ENCODE measurements around the gene DDI2.

DDI2 gene

DNA sequence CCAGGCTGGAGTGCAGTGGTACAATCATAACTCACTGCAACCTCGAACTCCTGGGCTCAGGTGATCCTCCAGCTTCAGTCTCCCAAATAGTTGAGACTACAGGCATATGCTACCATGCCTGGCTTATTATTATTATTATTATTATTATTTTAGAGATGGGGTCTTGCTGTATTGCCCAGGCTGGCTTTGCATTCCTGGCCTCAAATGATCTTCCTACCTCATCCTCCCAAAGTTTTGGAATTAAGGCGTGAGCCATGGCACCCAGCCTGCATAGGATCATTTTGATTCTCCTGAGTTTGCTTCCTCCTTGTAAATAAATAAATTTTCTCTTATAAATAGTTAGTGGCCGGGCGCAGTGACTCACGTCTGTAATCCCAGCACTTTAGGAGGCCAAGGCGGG is 6.2 kb downstream of the DDI2 start:
- Histone ChIP-seq H3K36me3 (ENCODE audit: control insufficient read depth in 2 of 2, insufficient read depth in 1 of 2, low read length in 2 of 2) (peaks cover 0 to 21% of the 10 kb centered on the region in 2 experiments; a peak in 1 of 3 replicates), H3K4me3 (ENCODE audit: low read depth, low read length) (no peak overlapping the region), H3K4me1 (ENCODE audit: control insufficient read depth, insufficient read depth, low read length) (peaks cover 19% of the 10 kb centered on the region), H3K27ac (ENCODE audit: extremely low read depth, low read depth, low read length) (no peak overlapping the region), H3K9me3 (ENCODE audit: control insufficient read depth, insufficient read depth, low read depth, low read length) (no peaks in the 10 kb centered on the region)
- POLR2A ChIA-PET = interaction anchor here (0.6 to 1.6 kb wide), 4 partner anchors 14 to 153 kb away, joined by 3 to 12 read pairs (median 6); no protein-coding TSS in a partner anchor
- TF ChIP-seq ZNF350 (tag by site-specific recombination; IDR thresholded peaks at IDR 0.05) = no peak
- peak; percentile 93 for TF ChIP-seq ZNF121 (tag by site-specific recombination; IDR thresholded peaks at IDR 0.05)
- no peak for TF ChIP-seq GLIS2 (tag by site-specific recombination; IDR thresholded peaks at IDR 0.05)
- TF ChIP-seq ZNF221 (tag by site-specific recombination; IDR thresholded peaks at IDR 0.05; ENCODE audit: borderline replicate concordance) = no peak
- no peak for TF ChIP-seq ZNF423 (tag by site-specific recombination; IDR thresholded peaks at IDR 0.05)
- TF ChIP-seq ZNF24 (tag by site-specific recombination; IDR thresholded peaks at IDR 0.05) = no peak
- no peak for TF ChIP-seq ZNF76 (tag by site-specific recombination; IDR thresholded peaks at IDR 0.05; ENCODE audit: borderline replicate concordance, low read depth)
- TF ChIP-seq, protein P1, sequence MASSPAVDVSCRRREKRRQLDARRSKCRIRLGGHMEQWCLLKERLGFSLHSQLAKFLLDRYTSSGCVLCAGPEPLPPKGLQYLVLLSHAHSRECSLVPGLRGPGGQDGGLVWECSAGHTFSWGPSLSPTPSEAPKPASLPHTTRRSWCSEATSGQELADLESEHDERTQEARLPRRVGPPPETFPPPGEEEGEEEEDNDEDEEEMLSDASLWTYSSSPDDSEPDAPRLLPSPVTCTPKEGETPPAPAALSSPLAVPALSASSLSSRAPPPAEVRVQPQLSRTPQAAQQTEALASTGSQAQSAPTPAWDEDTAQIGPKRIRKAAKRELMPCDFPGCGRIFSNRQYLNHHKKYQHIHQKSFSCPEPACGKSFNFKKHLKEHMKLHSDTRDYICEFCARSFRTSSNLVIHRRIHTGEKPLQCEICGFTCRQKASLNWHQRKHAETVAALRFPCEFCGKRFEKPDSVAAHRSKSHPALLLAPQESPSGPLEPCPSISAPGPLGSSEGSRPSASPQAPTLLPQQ (tag by site-specific recombination; IDR thresholded peaks at IDR 0.05) = no peak
- no peak for TF ChIP-seq IKZF3 (tag by site-specific recombination; IDR thresholded peaks at IDR 0.05)
- TF ChIP-seq, protein P2, sequence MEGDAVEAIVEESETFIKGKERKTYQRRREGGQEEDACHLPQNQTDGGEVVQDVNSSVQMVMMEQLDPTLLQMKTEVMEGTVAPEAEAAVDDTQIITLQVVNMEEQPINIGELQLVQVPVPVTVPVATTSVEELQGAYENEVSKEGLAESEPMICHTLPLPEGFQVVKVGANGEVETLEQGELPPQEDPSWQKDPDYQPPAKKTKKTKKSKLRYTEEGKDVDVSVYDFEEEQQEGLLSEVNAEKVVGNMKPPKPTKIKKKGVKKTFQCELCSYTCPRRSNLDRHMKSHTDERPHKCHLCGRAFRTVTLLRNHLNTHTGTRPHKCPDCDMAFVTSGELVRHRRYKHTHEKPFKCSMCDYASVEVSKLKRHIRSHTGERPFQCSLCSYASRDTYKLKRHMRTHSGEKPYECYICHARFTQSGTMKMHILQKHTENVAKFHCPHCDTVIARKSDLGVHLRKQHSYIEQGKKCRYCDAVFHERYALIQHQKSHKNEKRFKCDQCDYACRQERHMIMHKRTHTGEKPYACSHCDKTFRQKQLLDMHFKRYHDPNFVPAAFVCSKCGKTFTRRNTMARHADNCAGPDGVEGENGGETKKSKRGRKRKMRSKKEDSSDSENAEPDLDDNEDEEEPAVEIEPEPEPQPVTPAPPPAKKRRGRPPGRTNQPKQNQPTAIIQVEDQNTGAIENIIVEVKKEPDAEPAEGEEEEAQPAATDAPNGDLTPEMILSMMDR (tag by site-specific recombination; IDR thresholded peaks at IDR 0.05) = no peak
- peak; percentile 79; the same call in 1 of the 2 replicates for TF ChIP-seq REPIN1 (tag by site-specific recombination; IDR thresholded peaks at IDR 0.05; ENCODE audit: low read depth)
- no peak for TF ChIP-seq TRIM28 (IDR thresholded peaks at IDR 0.05; ENCODE audit: borderline replicate concordance, low read length)
- TF ChIP-seq, protein P3, sequence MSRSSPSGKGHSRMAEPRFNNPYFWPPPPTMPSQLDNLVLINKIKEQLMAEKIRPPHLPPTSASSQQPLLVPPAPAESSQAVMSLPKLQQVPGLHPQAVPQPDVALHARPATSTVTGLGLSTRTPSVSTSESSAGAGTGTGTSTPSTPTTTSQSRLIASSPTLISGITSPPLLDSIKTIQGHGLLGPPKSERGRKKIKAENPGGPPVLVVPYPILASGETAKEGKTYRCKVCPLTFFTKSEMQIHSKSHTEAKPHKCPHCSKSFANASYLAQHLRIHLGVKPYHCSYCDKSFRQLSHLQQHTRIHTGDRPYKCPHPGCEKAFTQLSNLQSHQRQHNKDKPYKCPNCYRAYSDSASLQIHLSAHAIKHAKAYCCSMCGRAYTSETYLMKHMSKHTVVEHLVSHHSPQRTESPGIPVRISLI (tag by site-specific recombination; IDR thresholded peaks at IDR 0.05) = no peak
- TF ChIP-seq, protein P4, sequence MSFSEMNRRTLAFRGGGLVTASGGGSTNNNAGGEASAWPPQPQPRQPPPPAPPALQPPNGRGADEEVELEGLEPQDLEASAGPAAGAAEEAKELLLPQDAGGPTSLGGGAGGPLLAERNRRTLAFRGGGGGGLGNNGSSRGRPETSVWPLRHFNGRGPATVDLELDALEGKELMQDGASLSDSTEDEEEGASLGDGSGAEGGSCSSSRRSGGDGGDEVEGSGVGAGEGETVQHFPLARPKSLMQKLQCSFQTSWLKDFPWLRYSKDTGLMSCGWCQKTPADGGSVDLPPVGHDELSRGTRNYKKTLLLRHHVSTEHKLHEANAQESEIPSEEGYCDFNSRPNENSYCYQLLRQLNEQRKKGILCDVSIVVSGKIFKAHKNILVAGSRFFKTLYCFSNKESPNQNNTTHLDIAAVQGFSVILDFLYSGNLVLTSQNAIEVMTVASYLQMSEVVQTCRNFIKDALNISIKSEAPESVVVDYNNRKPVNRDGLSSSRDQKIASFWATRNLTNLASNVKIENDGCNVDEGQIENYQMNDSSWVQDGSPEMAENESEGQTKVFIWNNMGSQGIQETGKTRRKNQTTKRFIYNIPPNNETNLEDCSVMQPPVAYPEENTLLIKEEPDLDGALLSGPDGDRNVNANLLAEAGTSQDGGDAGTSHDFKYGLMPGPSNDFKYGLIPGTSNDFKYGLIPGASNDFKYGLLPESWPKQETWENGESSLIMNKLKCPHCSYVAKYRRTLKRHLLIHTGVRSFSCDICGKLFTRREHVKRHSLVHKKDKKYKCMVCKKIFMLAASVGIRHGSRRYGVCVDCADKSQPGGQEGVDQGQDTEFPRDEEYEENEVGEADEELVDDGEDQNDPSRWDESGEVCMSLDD (tag by site-specific recombination; IDR thresholded peaks at IDR 0.05) = no peak
- CTCF ChIA-PET = interaction anchor here (0.7 kb wide), 1 partner anchor 121 kb away, joined by 3 read pairs; no protein-coding TSS in a partner anchor

DNA sequence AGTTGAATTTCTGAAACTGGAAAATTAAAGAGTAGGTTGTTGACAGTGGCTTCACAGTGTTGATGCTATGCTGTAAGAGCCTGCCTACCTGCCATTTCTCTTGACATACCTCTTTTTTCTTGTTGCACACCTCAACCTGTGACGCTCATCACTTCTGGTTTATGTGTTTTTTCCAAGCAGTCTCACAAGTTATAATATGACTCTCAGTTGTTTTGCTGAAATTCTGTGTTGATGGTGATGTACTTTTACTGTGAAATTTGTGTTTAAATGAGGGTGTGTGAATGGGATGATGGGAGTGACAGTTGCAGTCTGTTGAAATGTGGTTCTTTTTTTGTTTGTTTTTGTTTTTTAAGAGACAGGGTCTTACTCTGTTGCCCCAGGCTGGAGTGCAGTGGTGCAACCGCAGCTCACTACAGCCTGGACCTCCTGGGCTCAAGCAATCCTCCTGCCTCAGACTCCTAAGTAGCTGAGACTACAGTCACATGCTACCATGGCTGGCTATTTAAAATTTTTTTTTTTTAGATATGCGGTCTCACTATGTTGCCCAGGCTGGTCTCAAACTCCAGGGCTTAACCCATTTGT is 7.0 kb downstream of the DDI2 start:
- H3K4me3 ChIP-seq (ENCODE audit: low read depth, low read length) = no peak overlapping the region
- H3K9me3 ChIP-seq (ENCODE audit: control insufficient read depth, insufficient read depth, low read depth, low read length) = no peaks in the 10 kb centered on the region
- peaks cover 0 to 29% of the 10 kb centered on the region in 2 experiments; a peak in 1 of 3 replicates for H3K36me3 ChIP-seq (ENCODE audit: control insufficient read depth in 2 of 2, insufficient read depth in 1 of 2, low read length in 2 of 2)
- peaks cover 19% of the 10 kb centered on the region for H3K4me1 ChIP-seq (ENCODE audit: control insufficient read depth, insufficient read depth, low read length)
- CTCF ChIA-PET = no interaction called here
- H3K27ac ChIP-seq (ENCODE audit: extremely low read depth, low read depth, low read length) = no peak overlapping the region
- POLR2A ChIA-PET = no interaction called here
- TF ChIP-seq, protein P5, sequence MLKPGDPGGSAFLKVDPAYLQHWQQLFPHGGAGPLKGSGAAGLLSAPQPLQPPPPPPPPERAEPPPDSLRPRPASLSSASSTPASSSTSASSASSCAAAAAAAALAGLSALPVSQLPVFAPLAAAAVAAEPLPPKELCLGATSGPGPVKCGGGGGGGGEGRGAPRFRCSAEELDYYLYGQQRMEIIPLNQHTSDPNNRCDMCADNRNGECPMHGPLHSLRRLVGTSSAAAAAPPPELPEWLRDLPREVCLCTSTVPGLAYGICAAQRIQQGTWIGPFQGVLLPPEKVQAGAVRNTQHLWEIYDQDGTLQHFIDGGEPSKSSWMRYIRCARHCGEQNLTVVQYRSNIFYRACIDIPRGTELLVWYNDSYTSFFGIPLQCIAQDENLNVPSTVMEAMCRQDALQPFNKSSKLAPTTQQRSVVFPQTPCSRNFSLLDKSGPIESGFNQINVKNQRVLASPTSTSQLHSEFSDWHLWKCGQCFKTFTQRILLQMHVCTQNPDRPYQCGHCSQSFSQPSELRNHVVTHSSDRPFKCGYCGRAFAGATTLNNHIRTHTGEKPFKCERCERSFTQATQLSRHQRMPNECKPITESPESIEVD (tag by site-specific recombination; IDR thresholded peaks at IDR 0.05) = peak; percentile 10; the same call in 1 of the 2 replicates
- TF ChIP-seq ZNF529 (tag by site-specific recombination; IDR thresholded peaks at IDR 0.05; ENCODE audit: insufficient replicate concordance) (no peak), ZNF335 (tag by site-specific recombination; conservative IDR thresholded peaks at IDR 0.05) (no peak), KLF7 (tag by site-specific recombination; IDR thresholded peaks at IDR 0.05; ENCODE audit: borderline replicate concordance) (no peak), ZNF121 (tag by site-specific recombination; IDR thresholded peaks at IDR 0.05) (peak; percentile 96)
- TF ChIP-seq, protein P6, sequence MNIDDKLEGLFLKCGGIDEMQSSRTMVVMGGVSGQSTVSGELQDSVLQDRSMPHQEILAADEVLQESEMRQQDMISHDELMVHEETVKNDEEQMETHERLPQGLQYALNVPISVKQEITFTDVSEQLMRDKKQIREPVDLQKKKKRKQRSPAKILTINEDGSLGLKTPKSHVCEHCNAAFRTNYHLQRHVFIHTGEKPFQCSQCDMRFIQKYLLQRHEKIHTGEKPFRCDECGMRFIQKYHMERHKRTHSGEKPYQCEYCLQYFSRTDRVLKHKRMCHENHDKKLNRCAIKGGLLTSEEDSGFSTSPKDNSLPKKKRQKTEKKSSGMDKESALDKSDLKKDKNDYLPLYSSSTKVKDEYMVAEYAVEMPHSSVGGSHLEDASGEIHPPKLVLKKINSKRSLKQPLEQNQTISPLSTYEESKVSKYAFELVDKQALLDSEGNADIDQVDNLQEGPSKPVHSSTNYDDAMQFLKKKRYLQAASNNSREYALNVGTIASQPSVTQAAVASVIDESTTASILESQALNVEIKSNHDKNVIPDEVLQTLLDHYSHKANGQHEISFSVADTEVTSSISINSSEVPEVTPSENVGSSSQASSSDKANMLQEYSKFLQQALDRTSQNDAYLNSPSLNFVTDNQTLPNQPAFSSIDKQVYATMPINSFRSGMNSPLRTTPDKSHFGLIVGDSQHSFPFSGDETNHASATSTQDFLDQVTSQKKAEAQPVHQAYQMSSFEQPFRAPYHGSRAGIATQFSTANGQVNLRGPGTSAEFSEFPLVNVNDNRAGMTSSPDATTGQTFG (tag by site-specific recombination; IDR thresholded peaks at IDR 0.05; ENCODE audit: borderline replicate concordance) = no peak
- TF ChIP-seq, protein P7, sequence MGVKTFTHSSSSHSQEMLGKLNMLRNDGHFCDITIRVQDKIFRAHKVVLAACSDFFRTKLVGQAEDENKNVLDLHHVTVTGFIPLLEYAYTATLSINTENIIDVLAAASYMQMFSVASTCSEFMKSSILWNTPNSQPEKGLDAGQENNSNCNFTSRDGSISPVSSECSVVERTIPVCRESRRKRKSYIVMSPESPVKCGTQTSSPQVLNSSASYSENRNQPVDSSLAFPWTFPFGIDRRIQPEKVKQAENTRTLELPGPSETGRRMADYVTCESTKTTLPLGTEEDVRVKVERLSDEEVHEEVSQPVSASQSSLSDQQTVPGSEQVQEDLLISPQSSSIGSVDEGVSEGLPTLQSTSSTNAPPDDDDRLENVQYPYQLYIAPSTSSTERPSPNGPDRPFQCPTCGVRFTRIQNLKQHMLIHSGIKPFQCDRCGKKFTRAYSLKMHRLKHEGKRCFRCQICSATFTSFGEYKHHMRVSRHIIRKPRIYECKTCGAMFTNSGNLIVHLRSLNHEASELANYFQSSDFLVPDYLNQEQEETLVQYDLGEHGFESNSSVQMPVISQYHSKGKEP (tag by site-specific recombination; IDR thresholded peaks at IDR 0.05) = 0 out of 2 replicates have a peak, but pooled peaks have one; percentile 14
